ENCODE data around the gene TMC2.
"Not testable (repeated sequence)": the region's sequence is repeated elsewhere in the genome, so short reads cannot be mapped to it uniquely, and the experiment has no call there.

TMC2 gene

DNA sequence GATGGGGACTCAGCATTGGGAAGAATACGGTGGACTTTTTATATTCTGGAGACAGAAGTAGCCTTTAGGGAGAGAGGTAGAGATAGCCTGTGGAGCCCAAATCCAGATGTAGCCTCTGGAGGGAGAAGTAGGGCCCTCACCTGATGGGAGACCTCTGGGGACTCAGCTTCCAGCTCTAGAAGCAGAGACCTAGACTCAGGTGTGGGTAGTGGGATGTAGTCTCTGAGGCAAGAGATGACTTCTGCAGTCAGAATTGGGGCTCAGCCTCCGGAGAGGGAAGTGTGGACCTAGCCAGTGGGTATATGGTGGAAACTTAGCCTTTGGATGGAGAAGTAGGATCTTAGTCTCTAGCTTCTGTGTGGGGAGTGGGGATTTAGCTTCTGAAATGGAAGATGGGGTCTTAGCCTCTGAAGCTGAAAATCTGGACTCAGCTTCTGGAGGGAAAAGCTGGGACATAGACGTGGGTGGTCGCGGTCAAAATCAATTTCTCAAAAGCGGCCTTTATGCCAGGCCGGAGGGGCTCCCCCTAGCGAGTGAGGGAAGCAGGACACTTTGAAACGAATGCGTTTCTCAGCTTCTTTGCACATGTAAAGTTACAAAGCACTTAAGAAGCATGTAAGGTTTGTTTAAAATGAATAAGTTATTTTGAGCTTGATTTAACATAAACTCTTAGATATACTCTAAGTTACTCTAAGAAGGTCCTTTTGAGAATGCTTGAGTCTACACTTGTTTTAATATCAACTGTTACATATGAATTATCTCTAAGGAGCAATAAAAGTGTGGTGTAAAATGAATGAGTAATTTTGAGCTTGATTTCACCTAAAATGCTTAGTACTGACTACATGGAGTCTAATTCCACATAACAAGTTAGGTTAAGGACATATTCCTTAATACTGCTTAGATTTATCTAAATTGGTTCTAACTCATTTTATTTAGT, 14.7 kb upstream of the TMC2 start:
- TF ChIP-seq, protein P1, sequence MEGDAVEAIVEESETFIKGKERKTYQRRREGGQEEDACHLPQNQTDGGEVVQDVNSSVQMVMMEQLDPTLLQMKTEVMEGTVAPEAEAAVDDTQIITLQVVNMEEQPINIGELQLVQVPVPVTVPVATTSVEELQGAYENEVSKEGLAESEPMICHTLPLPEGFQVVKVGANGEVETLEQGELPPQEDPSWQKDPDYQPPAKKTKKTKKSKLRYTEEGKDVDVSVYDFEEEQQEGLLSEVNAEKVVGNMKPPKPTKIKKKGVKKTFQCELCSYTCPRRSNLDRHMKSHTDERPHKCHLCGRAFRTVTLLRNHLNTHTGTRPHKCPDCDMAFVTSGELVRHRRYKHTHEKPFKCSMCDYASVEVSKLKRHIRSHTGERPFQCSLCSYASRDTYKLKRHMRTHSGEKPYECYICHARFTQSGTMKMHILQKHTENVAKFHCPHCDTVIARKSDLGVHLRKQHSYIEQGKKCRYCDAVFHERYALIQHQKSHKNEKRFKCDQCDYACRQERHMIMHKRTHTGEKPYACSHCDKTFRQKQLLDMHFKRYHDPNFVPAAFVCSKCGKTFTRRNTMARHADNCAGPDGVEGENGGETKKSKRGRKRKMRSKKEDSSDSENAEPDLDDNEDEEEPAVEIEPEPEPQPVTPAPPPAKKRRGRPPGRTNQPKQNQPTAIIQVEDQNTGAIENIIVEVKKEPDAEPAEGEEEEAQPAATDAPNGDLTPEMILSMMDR (IDR thresholded peaks at IDR 0.05; ENCODE audit: low read depth, low read length) = peak; percentile 85
- no peak overlapping the region for H3K4me3 ChIP-seq (ENCODE audit: low read depth, low read length)

DNA sequence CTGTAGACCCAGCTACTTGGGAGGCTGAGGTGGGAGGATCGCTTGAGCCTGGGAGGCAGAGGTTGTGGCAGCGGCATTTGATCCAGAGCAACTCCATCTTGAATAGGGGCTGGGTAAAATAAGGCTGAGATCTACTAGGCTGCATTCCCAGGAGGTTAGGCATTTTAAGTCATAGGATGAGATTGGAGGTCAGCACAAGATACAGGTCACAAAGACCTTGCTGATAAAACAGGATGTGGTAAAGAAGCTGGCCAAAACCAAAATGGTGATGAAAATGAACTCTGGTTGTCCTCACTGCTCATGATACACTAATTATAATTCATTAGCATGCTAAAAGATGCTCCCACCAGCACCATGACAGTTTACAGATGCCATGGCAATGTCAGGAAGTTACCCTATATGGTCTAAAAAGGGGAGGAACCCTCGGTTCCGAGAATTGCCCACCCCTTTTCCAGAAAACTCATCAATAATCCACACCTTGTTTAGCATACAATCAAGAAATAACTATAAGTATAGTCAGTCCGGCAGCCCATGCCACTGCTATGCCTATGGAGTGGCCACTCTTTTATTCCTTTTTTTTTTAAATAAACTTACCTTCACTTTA, 13.4 kb upstream of the TMC2 start:
- not testable (repeated sequence) for H3K4me3 ChIP-seq (ENCODE audit: low read depth, low read length)

DNA sequence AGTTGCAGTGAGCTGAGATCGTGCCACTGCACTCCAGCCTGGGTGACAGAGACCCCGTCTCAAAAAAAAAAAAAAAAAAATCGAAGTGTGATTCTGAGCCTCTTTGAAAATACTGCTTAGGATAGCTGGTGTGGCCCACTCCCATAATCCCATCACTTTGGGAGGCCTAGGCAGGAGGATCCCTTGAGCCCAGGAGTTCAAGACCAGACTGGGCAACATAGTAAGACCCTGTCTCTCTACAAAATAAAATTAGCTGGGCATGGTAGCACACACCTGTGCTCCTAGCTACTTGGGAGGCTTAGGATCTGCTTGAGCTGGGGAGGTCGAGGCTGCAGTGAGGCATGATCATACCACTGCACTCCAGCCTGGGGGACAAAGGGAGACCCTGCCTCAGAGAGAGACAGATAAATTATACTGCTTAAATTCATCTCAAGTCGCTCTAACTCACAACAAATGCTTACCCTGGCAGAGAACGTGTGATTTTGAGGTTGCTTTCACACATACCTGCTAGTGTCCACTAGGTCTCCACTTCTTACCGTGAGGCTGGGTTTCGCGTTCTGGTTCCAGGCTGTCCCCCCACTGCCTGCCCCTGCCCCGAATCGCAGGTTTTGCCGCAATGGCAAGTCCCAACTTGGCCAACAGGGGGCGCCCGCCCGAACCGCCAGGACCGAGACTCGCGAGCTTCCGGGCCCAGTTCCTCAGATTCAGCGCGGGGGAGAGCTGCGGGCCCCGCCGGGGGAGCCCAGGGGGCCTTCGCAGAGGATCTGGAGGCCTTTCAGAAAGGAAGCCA, 12.3 kb upstream of the TMC2 start:
- TF ChIP-seq, protein P1 (IDR thresholded peaks at IDR 0.05; ENCODE audit: low read depth, low read length) = peak; percentile 94
- H3K4me3 ChIP-seq (ENCODE audit: low read depth, low read length) = peak overlapping the region; percentile 83

DNA sequence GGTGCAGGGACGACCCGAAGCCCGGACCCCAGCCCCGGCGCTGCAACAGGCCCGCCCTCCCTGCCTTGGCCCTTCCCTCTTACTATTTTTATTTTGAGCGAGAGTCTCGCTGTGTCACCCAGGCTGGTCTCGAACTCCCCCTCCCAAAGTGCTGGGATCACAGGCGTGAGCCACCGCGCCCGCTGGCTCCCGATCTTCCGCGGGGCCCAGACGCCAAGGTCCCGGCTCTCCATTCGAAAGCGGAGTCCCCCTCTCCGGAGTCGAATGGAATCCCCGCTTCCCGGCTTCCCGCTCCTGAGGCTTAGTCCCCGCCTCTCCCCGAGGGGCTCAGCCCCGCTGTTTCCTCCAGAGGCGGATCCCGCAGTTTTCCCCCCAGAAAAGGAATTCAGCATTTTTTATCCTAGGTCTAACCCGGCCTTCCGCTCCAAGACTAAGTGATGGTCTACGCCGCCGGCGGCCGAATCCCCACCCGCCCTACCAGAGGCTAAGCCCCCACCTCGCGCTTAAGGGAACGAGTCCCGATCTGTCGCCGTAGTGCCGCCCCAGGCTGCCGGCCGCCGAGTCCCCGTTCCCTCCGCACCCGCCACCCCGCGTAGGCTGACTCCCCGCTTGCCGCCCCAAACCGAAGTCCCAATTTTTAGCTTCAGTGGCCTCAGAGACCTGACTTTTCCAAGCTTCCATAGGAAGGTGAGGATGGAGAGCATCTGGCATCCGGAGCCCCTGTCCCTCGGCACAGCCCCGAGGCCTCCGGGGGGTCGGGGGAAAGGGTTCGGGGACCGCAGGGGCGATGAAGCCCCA, 11.5 kb upstream of the TMC2 start:
- peak overlapping the region; percentile 83 for H3K4me3 ChIP-seq (ENCODE audit: low read depth, low read length)
- TF ChIP-seq, protein P1 (IDR thresholded peaks at IDR 0.05; ENCODE audit: low read depth, low read length) = no peak

DNA sequence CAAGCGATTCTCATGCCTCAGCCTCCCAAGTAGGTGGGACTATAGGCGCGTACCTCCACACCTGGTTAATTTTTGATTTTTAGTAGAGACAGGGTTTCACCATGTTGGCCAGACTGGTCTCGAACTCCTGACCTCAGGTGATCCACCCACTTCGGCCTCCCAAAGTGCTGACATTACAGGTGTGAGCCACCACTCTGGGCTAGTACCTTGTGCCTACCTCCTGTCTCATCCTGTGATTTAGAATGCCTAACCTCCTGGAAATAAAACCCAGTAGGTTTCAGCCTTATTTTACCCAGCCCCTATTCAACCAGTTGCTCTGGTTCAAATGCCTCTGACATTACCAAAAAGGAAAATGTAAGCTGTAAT, 10.2 kb upstream of the TMC2 start:
- not testable (repeated sequence) for H3K4me3 ChIP-seq (ENCODE audit: low read depth, low read length)

DNA sequence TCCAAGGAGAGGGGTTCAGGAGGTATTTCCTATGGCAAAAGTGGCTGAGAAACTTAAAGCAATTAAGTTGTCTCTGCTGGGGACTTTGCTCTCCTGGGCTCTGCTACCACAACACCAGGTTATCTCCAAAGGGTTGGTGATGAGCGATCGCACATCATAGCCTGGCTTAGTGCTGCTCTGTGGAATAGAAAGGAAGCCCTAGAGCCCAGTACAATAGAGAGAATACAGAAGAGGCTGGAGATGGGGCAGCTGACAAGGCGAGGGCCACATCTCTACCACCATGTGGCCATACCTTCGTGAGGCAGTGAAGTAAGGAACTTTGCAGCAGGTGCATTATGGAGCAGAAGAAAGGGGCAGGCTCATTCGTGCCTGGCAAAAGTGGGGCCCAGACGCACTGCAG, 8.6 kb upstream of the TMC2 start:
- TF ChIP-seq, protein P1 (IDR thresholded peaks at IDR 0.05; ENCODE audit: low read depth, low read length) = no peak
- H3K4me3 ChIP-seq (ENCODE audit: low read depth, low read length) = no peak overlapping the region

DNA sequence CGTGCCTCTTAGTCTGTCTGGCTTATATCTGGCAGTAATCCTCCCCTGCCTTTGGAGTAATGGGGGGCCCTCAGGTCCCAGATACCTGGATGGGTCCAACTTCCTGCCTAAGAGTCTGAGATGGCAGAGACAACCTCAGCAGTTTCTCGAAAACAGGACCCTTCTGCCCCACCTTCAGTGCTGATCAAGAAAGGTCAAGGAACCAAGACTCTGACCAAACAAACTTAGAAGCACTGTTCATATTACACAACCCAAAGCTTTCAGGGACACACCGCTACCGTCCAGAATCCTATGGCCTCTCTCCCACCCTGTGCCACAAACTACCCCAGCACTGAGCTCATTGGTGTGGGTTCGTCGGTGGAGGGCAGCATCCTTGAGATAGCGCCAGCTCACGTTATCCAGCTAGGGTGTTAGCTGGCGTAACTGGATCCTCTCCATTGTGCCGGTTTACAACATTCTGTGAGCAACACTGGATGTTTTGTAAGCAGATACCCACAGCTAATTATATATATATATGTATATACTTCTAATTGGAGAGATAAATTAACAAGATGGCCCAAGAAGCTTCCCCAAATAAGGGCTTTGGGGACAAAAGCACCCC, 7.6 kb upstream of the TMC2 start:
- no peak overlapping the region for H3K4me3 ChIP-seq (ENCODE audit: low read depth, low read length)
- TF ChIP-seq, protein P1 (IDR thresholded peaks at IDR 0.05; ENCODE audit: low read depth, low read length) = no peak

Measured in WI38 (cell line).